ENCODE results near the gene FBXL20.
"Not testable (repeated sequence)": the region's sequence is repeated elsewhere in the genome, so short reads cannot be mapped to it uniquely, and the experiment has no call there.

Gene FBXL20

DNA sequence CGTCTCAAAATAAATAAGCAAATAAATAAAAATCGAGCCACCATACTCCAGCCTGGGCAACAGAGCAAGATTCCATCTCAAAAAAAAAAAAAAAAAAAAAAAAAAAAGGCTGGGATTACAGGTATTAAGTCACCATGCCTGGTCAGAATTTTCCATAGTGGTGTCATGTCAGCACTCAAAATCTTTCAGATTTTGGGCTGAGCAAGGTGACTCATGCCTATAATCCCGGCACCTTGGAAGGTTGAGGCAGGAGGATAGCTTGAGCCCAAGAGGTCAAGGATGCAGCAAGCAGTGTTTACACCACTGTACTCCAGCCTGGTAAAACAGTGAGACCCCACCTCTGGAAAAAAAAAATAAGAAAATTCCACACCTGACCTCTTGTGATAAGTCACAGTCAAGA is 52.2 kb downstream of the FBXL20 start:
- H3K27me3 ChIP-seq (ENCODE audit: control insufficient read depth, insufficient read depth, low read length): no peaks in the 10 kb centered on the region
- no peak overlapping the region for H3K4me2 ChIP-seq (ENCODE audit: low read length)
- H3K36me3 ChIP-seq (ENCODE audit: insufficient read depth, low read length): no peaks in the 10 kb centered on the region
- H3K4me3 ChIP-seq (ENCODE audit: low read length): no peak overlapping the region
- no peak overlapping the region for H3K9ac ChIP-seq (ENCODE audit: low read depth, low read length)
- H3K9me3 ChIP-seq (replicated peaks; ENCODE audit: low read length): no peaks in the 10 kb centered on the region
- H3K4me1 ChIP-seq (ENCODE audit: control insufficient read depth, insufficient read depth, low read length): no peaks in the 10 kb centered on the region

DNA sequence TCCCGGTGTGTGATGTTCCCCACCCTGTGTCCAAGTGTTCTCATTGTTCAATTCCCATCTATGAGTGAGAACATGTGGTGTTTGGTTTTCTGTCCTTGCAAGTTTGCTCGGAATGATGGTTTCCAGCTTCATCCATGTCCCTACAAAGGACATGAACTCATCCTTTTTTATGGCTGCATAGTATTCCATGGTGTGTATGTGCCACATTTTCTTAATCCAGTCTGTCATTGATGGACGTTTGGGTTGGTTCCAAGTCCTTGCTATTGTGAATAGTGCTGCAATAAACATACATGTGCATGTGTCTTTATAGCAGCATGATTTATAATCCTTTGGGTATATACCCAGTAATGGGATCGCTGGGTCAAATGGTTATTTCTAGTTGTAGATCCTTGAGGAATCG is 54.6 kb downstream of the FBXL20 start:
- H3K27me3 ChIP-seq (ENCODE audit: control insufficient read depth, insufficient read depth, low read length); H3K9ac ChIP-seq (ENCODE audit: low read depth, low read length); H3K4me1 ChIP-seq (ENCODE audit: control insufficient read depth, insufficient read depth, low read length); H3K4me2 ChIP-seq (ENCODE audit: low read length); H3K9me3 ChIP-seq (replicated peaks; ENCODE audit: low read length); H3K36me3 ChIP-seq (ENCODE audit: insufficient read depth, low read length); H3K4me3 ChIP-seq (ENCODE audit: low read length): not testable (repeated sequence)

DNA sequence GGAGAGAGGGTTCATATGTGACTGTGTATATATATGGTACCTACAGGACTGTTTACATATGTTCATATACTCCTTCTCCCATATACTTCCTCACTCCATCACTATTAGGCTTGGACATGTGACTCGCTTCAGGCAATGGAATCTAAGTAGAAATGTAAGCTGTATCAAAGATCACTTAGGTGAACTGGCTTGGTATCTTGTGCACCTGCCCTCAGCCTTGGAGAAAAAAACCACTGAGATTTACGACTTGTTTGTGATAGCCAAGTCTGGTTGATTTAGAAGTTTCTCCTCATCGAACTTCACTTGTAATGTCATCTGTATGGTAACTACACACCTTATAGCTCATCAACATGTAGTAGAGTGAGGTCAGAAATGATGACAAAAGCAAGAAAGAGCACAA is 59.9 kb downstream of the FBXL20 start:
- H3K9ac ChIP-seq (ENCODE audit: low read depth, low read length): no peak overlapping the region
- H3K27me3 ChIP-seq (ENCODE audit: control insufficient read depth, insufficient read depth, low read length): no peaks in the 10 kb centered on the region
- no peaks in the 10 kb centered on the region for H3K9me3 ChIP-seq (replicated peaks; ENCODE audit: low read length)
- no peak overlapping the region for H3K4me3 ChIP-seq (ENCODE audit: low read length)
- H3K4me1 ChIP-seq (ENCODE audit: control insufficient read depth, insufficient read depth, low read length): no peaks in the 10 kb centered on the region
- H3K36me3 ChIP-seq (ENCODE audit: insufficient read depth, low read length): no peaks in the 10 kb centered on the region
- H3K4me2 ChIP-seq (ENCODE audit: low read length): no peak overlapping the region

GRCh38 chr17:39340731-39341130 is 60.7 kb downstream of the FBXL20 start:
- Histone ChIP-seq H3K9me3 (replicated peaks; ENCODE audit: low read length) (no peaks in the 10 kb centered on the region), H3K9ac (ENCODE audit: low read depth, low read length) (no peak overlapping the region), H3K36me3 (ENCODE audit: insufficient read depth, low read length) (no peaks in the 10 kb centered on the region), H3K4me3 (ENCODE audit: low read length) (no peak overlapping the region), H3K4me2 (ENCODE audit: low read length) (no peak overlapping the region), H3K27me3 (ENCODE audit: control insufficient read depth, insufficient read depth, low read length) (no peaks in the 10 kb centered on the region), H3K4me1 (ENCODE audit: control insufficient read depth, insufficient read depth, low read length) (no peaks in the 10 kb centered on the region)

DNA sequence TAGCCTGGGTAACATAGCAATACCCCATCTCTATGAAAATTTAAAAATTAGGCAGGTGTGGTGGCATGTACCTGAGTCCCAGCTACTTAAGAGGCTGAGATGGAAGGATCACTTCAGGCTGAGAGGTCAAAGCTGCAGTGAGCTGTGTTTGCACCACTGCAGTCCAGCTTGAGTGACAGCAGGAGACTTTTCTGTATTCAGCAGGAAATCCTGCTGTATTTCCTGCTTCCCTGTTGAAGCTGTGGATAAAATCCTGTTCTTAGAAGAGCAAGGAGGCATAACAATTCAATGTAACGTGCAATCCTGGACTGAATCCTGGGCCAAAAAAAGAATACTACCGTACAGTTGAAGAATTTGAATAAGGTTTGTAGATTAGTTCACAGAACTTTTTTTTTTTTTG is 62.2 kb downstream of the FBXL20 start:
- H3K4me3 ChIP-seq (ENCODE audit: low read length): no peak overlapping the region
- no peaks in the 10 kb centered on the region for H3K36me3 ChIP-seq (ENCODE audit: insufficient read depth, low read length)

DNA sequence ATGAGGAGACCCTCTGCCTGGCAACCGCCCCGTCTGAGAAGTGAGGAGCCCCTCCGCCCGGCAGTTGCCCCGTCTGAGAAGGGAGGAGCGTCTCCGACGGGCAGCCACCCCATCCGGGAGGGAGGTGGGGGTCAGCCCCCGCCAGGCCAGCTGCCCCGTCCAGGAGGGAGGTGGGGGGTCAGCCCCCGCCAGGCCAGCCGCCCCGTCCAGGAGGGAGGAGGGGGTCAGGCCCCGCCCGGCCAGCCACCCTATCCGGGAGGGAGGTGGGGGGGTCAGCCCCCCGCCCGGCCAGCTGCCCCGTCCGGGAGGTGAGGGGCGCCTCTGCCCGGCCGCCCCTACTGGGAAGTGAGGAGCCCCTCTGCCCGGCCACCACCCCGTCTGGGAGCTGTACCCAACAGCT is 63.8 kb downstream of the FBXL20 start:
- not testable (repeated sequence) for H3K27me3 ChIP-seq (ENCODE audit: control insufficient read depth, insufficient read depth, low read length); H3K9ac ChIP-seq (ENCODE audit: low read depth, low read length); H3K4me1 ChIP-seq (ENCODE audit: control insufficient read depth, insufficient read depth, low read length); H3K36me3 ChIP-seq (ENCODE audit: insufficient read depth, low read length); H3K4me2 ChIP-seq (ENCODE audit: low read length); H3K9me3 ChIP-seq (replicated peaks; ENCODE audit: low read length); H3K4me3 ChIP-seq (ENCODE audit: low read length)

More for the DNA sequence above, 62.2 kb downstream of the FBXL20 start:
- no peak overlapping the region for H3K4me2 ChIP-seq (ENCODE audit: low read length)
- H3K9me3 ChIP-seq (replicated peaks; ENCODE audit: low read length): no peaks in the 10 kb centered on the region
- no peaks in the 10 kb centered on the region for H3K27me3 ChIP-seq (ENCODE audit: control insufficient read depth, insufficient read depth, low read length)
- H3K4me1 ChIP-seq (ENCODE audit: control insufficient read depth, insufficient read depth, low read length): no peaks in the 10 kb centered on the region
- H3K9ac ChIP-seq (ENCODE audit: low read depth, low read length): no peak overlapping the region

DNA sequence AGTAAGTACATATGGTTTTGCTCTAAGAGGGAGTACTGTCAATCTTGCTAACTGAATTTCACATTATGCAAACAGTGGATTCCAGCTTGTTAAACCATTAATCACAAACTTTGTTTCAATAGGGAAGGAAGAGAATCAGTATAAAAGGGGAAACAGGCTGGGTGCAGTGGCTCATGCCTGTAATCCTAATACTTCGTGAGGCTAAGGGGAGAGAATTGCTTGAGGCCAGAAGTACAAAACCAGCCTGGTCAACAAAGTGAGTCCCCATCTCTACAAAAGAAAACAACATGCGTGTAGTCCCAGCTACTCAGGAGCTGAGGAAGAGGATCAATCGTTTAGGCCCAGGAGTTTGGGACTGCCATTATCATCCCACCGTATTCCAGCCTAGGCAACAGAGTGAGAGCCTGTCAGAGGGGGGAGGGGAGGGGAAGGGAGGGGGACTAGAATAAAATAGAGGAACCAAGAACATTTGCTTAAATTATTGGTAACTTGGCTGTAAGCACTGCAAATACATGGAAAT is 65.7 kb downstream of the FBXL20 start:
- Histone ChIP-seq H3K4me3 (ENCODE audit: low read length) (no peak overlapping the region), H3K27me3 (ENCODE audit: control insufficient read depth, insufficient read depth, low read length) (no peaks in the 10 kb centered on the region), H3K4me1 (ENCODE audit: control insufficient read depth, insufficient read depth, low read length) (no peaks in the 10 kb centered on the region), H3K9ac (ENCODE audit: low read depth, low read length) (no peak overlapping the region), H3K9me3 (replicated peaks; ENCODE audit: low read length) (no peaks in the 10 kb centered on the region), H3K4me2 (ENCODE audit: low read length) (no peak overlapping the region), H3K36me3 (ENCODE audit: insufficient read depth, low read length) (no peaks in the 10 kb centered on the region)

GRCh38 chr17:39334008-39334744 is 67.2 kb downstream of the FBXL20 start:
- H3K4me3 ChIP-seq (ENCODE audit: low read length); H3K36me3 ChIP-seq (ENCODE audit: insufficient read depth, low read length); H3K9me3 ChIP-seq (replicated peaks; ENCODE audit: low read length); H3K9ac ChIP-seq (ENCODE audit: low read depth, low read length); H3K27me3 ChIP-seq (ENCODE audit: control insufficient read depth, insufficient read depth, low read length); H3K4me1 ChIP-seq (ENCODE audit: control insufficient read depth, insufficient read depth, low read length); H3K4me2 ChIP-seq (ENCODE audit: low read length): not testable (repeated sequence)

DNA sequence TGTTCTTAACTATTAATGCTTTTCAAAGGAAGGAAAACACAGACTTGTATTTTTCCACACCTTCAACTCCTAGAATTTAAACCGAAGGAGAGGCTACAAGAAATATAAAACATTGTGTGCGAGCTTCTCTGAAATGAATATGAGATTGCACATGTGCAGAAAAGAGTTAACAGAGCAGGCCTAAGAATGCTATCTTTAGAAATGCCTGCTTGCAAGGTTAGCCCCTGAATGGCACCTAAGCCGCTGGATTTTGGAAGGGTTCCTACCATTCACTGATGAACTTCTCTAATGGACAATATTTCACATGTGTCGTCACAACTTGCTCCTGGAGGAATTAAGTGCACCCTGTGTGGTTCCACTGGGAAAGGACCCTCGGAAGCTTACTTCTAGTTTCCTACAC is 69.3 kb downstream of the FBXL20 start:
- H3K4me1 ChIP-seq (ENCODE audit: control insufficient read depth, insufficient read depth, low read length): no peaks in the 10 kb centered on the region
- no peaks in the 10 kb centered on the region for H3K9me3 ChIP-seq (replicated peaks; ENCODE audit: low read length)
- H3K4me2 ChIP-seq (ENCODE audit: low read length): no peak overlapping the region
- no peaks in the 10 kb centered on the region for H3K27me3 ChIP-seq (ENCODE audit: control insufficient read depth, insufficient read depth, low read length)
- no peak overlapping the region for H3K9ac ChIP-seq (ENCODE audit: low read depth, low read length)
- no peaks in the 10 kb centered on the region for H3K36me3 ChIP-seq (ENCODE audit: insufficient read depth, low read length)
- no peak overlapping the region for H3K4me3 ChIP-seq (ENCODE audit: low read length)

- Histone ChIP-seq H3K4me1 (ENCODE audit: control insufficient read depth, insufficient read depth, low read length) (no peaks in the 10 kb centered on the region), H3K4me3 (ENCODE audit: low read length) (no peak overlapping the region), H3K9ac (ENCODE audit: low read depth, low read length) (no peak overlapping the region), H3K27me3 (ENCODE audit: control insufficient read depth, insufficient read depth, low read length) (no peaks in the 10 kb centered on the region), H3K4me2 (ENCODE audit: low read length) (no peak overlapping the region), H3K9me3 (replicated peaks; ENCODE audit: low read length) (no peaks in the 10 kb centered on the region), H3K36me3 (ENCODE audit: insufficient read depth, low read length) (no peaks in the 10 kb centered on the region)
These were observed 72.6 kb downstream of the FBXL20 start for GRCh38 chr17:39328815-39329214.

DNA sequence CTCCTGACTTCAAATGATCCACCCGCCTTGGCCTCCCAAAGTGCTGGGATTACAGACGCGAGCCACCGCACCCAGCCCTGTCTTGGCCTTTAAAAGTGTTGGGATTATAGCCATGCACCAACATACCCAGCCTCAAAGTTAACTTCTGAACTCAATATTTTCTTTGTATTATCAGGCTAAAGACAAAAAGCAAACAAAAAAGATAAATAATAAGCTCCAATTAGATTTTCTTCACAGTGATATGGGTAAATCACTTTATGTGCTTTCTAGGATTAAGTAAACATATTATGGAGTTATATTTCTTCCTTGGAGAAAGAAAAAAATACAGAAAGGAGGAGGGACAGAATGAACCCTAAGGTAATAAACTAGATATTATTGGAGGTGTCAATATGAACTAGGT is 74.3 kb downstream of the FBXL20 start:
- Histone ChIP-seq H3K27me3 (ENCODE audit: control insufficient read depth, insufficient read depth, low read length) (no peaks in the 10 kb centered on the region), H3K9me3 (replicated peaks; ENCODE audit: low read length) (no peaks in the 10 kb centered on the region), H3K4me1 (ENCODE audit: control insufficient read depth, insufficient read depth, low read length) (no peaks in the 10 kb centered on the region), H3K36me3 (ENCODE audit: insufficient read depth, low read length) (no peaks in the 10 kb centered on the region), H3K4me2 (ENCODE audit: low read length) (no peak overlapping the region), H3K4me3 (ENCODE audit: low read length) (no peak overlapping the region), H3K9ac (ENCODE audit: low read depth, low read length) (no peak overlapping the region)

DNA sequence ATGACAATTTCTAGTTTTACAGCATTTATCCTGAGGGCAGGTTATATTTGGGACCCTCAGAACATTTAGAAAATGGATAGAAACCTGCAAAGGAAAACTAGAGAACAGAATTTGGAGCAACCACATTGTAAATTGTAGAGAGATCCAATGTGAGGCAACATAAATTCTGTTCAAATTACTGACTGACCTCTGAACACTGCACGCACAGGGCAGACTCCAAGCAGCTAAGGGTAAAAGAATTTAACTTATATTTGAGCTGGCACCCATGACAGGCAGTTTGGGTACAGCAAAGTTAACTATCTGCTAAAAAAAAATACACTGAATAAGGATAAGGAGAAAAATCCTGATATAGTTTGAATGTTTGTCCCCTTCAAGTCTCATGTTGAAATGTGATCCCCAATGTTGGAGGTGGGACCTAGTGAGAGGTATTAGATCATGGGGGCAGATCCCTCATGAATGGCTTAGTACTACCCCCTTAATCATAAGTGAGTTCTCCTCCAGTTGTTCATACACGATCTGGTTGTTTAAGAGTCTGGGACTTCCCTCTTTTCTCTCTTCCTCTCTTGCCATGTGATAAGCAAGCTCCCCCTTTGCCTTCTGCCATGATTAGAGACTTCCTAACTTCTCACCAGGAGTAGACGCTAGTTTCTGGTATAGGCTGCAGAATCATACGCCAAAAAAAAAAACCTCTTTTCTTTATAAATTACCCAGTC is 75.7 kb downstream of the FBXL20 start:
- H3K27me3 ChIP-seq (ENCODE audit: control insufficient read depth, insufficient read depth, low read length): no peaks in the 10 kb centered on the region
- no peak overlapping the region for H3K4me3 ChIP-seq (ENCODE audit: low read length)
- H3K9me3 ChIP-seq (replicated peaks; ENCODE audit: low read length): no peaks in the 10 kb centered on the region
- no peaks in the 10 kb centered on the region for H3K4me1 ChIP-seq (ENCODE audit: control insufficient read depth, insufficient read depth, low read length)
- H3K4me2 ChIP-seq (ENCODE audit: low read length): no peak overlapping the region
- H3K9ac ChIP-seq (ENCODE audit: low read depth, low read length): no peak overlapping the region
- no peaks in the 10 kb centered on the region for H3K36me3 ChIP-seq (ENCODE audit: insufficient read depth, low read length)

All from skeletal muscle satellite cell (primary cell).